HG03135 (cell line): ENCODE data around the gene CDK7.
"Not testable (repeated sequence)": the region's sequence is repeated elsewhere in the genome, so short reads cannot be mapped to it uniquely, and the experiment has no call there.

Experiments
- ATAC-seq: cut with Tn5 transposase; IDR thresholded peaks from one replicate; pipeline ENCODE4 v1.9.1; 2021; ENCODE audit warnings: mild to moderate bottlenecking, moderate library complexity; ENCODE audit not compliant: unreplicated experiment

The CDK7 gene

GRCh38 chr5:69234457-69235268 lies at the start of gene CDK7:
Gene CDK7 (plus strand): TSS chr5:69234886. CDS start chr5:69234976, 90 bp downstream.
- ATAC-seq = peak; percentile 99

DNA sequence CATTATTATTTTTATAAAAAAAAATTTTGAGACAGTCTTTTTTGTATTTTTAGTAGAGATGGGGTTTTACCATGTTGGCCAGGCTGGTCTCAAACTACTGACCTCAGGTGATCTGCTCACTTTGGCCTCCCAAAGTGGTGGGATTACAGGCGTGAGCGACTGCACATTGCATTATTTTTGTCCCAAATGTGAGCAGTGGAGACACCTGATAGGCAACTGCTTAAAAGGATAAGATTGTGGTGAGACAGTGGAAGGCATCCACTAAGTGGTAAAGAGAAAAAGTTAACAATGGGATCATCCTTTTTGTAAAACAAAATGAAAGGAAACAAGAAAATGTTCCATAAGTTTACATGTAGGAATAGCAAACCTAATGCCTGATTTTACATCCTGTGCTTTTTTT lies 47.3 kb upstream of the CDK7 start:
- no peak for ATAC-seq

DNA sequence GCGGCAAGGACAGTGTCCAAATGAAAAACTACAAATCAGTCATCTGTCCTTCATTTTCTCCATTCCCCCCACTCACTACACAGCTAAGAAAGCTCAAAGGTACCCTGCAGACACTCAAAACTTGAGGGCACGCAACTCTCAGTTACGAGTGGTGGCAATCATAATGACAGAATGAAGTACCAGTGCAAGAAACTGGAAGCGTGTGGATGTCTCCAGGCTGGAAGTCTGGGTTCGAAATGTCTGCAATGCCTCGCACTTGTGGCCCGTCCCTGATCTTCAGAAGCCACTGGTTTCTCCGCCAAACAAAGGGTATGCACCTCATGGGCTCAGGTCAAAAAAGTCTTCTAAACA lies 45.9 kb upstream of the CDK7 start:
- ATAC-seq = no peak

DNA sequence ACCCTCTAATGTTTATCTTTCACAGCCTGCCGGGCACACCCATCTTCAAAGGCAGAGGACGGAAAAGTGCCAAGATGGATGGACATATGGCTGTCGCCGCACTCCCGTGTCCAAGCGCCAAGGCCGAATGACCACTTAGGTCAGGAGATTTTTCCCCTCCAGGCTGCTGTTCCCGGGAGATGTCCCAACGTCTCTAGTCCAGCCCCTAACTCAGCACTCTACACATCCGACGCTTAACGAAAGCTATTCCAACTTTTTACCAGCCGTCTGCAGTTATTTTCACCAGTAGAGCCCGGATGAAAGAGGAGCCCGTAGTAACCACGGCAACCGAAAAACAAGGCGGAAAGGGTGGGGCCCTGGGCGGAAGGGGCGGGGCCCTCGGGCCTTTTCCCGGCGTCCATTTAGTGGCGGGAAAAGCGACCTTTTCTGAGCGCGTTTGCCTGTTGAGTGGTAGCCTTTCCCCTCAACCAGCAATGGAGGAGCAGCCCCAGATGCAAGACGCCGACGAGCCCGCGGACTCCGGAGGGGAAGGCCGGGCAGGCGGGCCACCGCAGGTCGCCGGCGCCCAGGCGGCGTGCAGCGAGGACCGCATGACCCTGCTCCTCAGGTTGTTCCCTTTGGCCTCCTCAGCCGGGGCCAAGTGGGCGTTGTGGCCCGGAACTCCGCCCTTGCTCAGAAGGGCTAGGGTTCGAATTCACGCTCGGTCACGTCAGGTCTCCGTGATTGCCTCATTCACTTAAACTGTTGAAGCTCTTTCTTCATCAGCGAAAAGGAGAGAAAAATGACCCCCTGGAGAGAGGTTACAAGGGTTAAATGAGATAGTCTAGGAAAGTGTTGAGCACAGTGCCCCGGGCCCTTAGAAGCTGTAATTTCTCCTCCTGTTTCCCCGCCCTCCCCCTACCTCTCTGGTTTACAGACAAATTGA lies 45.3 kb upstream of the CDK7 start, which contains the start of gene CENPH:
CENPH (plus strand) TSS at position 422 of the 925 bp plus-strand sequence; CDS start at position 474, 52 bp downstream.
- peak; percentile 92 for ATAC-seq

GRCh38 chr5:69202497-69202896 lies 32.2 kb upstream of the CDK7 start:
- no peak for ATAC-seq

DNA sequence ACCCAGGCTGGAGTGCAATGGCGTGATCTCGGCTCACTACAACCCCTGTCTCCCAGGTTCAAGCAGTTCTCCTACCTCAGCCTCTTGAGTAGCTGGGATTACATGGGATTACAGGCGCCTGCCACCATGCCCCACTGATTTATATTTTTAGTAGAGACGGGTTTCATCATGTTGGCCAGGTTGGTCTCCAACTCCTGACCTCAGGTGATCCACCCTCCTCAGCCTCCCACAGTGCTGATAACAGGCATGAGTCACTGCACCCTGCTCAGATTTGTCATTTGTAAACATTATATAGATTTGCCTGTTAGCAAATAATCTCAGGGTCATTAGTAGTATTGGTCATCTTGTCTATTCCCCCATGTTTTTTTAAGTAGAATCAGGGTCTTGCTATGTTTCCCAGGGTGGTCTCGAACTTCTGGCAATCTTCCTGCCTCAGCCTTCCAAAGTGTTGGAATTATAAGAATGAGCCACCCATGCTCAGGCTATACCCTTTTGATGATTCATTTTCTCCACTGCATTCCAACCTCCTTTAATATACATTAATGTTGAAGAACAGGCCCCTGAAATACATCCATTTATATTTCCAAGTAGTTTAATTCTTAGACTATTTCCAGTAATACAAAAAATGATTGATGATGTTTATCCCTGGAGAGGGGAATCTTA lies 28.0 kb upstream of the CDK7 start:
- ATAC-seq = no peak

- ATAC-seq = no peak
Measured at GRCh38 chr5:69209602-69210001, 25.1 kb upstream of the CDK7 start.

GRCh38 chr5:69211200-69211599 lies 23.5 kb upstream of the CDK7 start:
- ATAC-seq = no peak

DNA sequence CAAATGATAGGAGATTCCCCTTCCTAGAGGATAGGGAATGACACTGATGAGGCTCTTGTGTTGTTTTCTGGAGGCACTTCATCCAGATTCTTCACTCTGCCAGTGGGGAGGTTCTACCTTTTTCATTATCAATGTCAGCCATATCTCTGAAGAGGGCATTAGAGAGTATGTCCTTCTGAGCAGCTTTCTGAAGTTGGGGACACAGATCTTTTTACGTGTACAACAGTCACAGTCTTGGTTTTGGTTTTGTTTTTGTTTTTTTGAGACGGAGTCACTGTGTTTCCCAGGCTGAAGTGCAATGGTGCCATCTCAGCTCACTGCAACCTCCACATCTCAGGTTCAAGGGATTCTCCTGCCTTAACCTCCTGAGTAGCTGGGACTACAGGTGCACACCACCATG lies 22.7 kb upstream of the CDK7 start:
- no peak for ATAC-seq

DNA sequence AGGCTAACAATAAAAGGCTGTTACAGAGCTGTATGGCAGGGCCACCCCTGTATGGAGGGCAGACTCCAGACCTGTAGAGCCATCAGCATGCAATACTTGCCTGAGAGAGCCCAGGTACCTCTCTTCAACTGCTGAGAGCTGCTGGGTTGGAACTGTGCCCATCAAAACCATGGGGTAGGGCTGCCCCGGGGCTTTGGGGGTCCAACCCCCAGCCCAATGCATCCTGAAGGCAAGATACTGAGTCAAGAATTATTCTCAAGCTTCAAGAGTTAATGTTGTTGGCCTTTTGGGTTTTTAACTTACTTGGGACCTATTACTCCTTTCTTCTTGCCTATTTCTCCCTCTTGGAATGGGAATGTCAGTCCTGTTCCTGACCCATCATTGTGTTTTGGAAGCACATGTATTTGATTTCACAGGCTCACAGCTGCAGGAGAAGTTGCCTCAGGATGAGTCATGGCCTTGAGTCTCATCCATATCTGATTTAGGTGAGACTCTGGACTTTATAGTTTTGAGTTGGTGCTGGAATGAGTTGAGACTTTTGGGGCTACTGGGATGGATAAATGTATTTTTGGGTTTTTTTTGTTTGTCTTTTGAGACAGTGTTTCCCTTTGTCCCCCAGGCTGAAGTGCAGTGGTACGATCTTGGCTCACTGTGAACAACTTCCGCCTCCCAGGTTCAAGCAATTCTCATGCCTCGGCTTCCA lies 21.0 kb upstream of the CDK7 start:
- ATAC-seq = no peak

DNA sequence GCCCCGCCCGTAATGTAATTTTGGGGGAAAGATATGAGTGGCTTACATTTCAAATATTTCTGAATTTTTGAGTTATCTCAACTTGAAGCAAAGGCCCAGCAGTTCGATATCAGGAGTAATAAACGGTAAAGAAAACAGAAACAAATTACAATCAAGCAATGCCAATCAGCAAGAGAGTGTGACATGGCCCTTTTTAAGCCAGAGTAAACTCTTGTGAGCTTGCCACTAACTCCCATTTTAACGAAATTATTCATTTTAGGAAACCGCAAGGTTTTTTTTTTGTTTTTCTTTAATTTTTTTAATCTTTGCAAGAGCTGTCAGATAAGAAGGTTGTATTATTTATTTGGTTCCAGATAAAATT lies 17.6 kb upstream of the CDK7 start:
- no peak for ATAC-seq

- peak; percentile 89 for ATAC-seq
Measured at GRCh38 chr5:69217548-69218526, 16.8 kb upstream of the CDK7 start.

- no peak for ATAC-seq
Measured at GRCh38 chr5:69219939-69220338, 14.7 kb upstream of the CDK7 start.

- ATAC-seq = not testable (repeated sequence)
Measured at GRCh38 chr5:69220371-69220770, 14.3 kb upstream of the CDK7 start.

DNA sequence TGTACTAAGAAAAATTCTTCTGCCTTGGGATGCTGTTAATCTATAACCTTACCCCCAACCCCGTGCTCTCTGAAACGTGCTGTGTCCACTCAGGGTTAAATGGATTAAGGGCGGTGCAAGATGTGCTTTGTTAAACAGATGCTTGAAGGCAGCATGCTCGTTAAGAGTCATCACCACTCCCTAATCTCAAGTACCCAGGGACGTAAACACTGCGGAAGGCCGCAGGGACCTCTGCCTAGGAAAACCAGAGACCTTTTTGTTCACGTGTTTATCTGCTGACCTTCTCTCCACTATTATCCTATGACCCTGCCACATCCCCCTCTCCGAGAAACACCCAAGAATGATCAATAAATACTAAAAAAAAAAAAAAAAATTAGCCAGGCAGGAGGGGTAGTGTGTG lies 13.9 kb upstream of the CDK7 start:
- ATAC-seq = not testable (repeated sequence)

GRCh38 chr5:69224520-69224919 lies 10.2 kb upstream of the CDK7 start:
- no peak for ATAC-seq

GRCh38 chr5:69225860-69226259 lies 8.8 kb upstream of the CDK7 start:
- no peak for ATAC-seq

DNA sequence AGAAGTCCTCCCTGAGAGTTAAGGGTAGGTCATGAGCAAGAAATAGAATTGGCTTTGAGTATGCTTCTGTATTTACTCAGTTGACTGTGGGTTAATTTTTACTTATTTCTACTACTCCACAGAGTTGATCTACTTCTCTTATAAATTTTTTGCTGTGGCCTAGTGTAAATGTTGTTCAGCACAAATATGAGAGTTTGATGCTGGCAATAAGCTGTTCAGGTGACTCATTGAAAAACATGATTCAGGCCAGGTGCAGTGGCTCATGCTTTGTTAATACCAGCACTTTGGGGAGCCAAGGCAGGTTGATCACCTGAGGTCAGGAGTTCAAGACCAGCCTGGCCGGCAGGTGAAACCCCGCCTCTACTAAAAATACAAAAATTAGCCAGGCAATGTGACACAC lies 4.5 kb upstream of the CDK7 start:
- no peak for ATAC-seq

GRCh38 chr5:69231281-69231680 lies 3.4 kb upstream of the CDK7 start:
- ATAC-seq = no peak

- ATAC-seq = no peak
Measured at GRCh38 chr5:69231851-69232250, 2.8 kb upstream of the CDK7 start.
